T-helper 2 cell treated with Interferon-gamma antibody and Interleukin-4, amounts not matched to agents 100 ng/mL and 5 ng/mL, for 36 hours (primary cell): ENCODE results near the gene STAP1. TPM values are rescaled to one million over a fixed set of nuclear protein-coding genes. Genes with fewer than 3 reads are reported as not detected.
"Not testable (repeated sequence)": the region's sequence is repeated elsewhere in the genome, so short reads cannot be mapped to it uniquely, and the experiment has no call there.

Experiments
- intact Hi-C: fragments of 100-400 bp; cut with micrococcal nuclease; formaldehyde crosslinking; loops from one replicate; pipeline ENCODE4 v1.15.1; 2023
- total RNA-seq: library from RNA; stranded (reverse); gene quantifications from 2 replicates; pipeline ENCODE4 v1.2.3, GENCODE V29; 2022

Gene STAP1, protein sequence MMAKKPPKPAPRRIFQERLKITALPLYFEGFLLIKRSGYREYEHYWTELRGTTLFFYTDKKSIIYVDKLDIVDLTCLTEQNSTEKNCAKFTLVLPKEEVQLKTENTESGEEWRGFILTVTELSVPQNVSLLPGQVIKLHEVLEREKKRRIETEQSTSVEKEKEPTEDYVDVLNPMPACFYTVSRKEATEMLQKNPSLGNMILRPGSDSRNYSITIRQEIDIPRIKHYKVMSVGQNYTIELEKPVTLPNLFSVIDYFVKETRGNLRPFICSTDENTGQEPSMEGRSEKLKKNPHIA
- 45.7 and 46.6 TPM in 2 replicates for total RNA-seq

DNA sequence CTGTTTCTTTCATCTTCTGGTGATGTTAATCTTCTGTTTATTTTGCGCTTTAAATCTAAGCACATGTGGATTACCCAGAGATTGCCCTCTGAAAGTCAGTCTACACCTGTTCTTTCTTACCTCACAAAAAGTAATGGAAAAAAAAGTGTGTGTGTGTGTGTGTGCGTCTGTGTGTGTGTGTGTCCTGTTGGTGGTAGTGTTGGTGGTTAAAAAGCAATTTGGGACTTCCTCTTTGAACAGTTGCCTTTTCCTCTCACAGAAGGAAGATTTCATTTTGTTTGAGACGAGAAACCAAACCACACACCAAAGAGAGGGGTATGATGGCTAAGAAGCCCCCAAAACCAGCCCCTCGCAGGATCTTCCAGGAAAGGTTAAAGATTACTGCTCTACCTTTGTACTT is at the start of gene STAP1:
TSS of gene STAP1 (plus strand) at position 235 of the 400 bp plus-strand sequence. CDS start at position 318, 83 bp downstream.
- intact Hi-C loops, result loop anchor here (1.0 kb wide), 2 partner anchors 13 to 23 kb away; partner anchors contain the start of gene CENPC

DNA sequence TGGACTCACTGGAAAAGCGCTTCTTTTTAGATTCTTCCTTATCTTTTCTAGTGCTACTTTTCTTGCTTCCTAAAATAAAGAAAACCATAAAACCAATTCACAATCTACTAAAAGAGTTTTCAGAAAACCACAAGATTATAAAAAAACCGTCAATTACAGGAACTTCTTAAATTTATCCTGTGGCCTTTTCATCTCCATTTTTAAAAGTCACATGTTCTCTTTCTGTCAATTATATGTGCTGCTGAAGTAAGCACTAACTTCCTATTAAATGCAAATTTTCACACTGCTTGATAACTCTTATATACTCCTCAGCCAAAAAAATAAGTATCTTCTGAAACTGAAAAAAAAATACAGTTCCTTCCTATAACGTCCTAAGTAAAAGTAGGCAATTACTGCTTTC is 46.0 kb upstream of the STAP1 start:
- intact Hi-C loops, result no loop called here

DNA sequence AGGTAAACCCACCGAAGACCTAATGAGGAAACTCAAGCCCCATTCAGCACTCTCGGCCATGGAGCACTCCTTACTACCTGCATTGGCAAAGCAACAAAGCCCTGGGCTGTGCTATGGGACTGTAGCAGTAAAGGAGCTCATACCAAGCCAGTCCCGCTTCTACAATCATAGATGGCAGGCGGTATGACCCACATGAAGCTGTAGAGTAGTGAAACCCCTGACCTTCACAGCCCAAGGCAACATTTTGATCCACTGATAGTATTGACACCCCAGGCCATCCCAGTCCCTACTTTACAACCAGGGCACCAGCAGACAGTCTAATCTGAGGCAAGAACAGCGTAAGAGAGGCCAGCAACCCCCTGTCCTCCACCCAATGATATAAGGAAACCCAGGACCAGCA is 38.4 kb upstream of the STAP1 start:
- intact Hi-C loops, result no loop called here

DNA sequence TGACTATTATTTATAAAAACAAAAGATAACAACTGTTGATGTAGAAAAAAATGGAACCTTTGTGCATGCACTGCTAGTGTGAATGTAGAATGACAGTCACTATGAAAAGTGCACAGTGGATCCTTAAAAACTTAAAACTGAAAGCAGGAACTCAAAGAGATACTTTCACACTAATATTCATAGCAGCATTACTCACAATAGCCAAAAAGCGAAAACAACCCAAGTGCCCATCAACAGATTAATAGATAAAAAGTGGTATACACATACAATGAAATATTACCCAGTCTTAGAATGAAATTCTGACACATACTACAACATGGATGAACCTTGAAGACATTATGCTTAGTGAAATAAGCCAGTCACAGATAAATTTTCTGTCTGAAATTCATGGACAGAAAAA is 37.0 kb upstream of the STAP1 start:
- intact Hi-C loops, result no loop called here

DNA sequence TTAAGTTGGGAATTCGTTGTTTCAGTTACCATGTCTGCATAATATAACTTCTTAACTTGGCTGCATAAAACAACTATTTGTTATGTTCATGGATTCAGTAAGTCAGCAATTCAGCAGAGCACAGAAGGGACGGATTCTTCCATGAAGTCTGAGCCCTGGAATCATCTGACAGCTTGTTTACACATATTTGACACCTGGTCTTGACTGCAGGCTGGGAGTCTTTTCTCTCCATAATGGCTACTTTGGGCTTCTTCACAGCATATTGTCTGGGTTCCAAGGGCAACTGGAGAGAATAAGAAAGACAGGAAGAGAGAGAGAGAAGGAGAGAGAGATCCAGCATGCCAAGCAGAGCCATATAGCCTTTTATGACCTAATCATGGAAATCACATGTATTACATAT is 36.3 kb upstream of the STAP1 start:
- intact Hi-C loops, result no loop called here

DNA sequence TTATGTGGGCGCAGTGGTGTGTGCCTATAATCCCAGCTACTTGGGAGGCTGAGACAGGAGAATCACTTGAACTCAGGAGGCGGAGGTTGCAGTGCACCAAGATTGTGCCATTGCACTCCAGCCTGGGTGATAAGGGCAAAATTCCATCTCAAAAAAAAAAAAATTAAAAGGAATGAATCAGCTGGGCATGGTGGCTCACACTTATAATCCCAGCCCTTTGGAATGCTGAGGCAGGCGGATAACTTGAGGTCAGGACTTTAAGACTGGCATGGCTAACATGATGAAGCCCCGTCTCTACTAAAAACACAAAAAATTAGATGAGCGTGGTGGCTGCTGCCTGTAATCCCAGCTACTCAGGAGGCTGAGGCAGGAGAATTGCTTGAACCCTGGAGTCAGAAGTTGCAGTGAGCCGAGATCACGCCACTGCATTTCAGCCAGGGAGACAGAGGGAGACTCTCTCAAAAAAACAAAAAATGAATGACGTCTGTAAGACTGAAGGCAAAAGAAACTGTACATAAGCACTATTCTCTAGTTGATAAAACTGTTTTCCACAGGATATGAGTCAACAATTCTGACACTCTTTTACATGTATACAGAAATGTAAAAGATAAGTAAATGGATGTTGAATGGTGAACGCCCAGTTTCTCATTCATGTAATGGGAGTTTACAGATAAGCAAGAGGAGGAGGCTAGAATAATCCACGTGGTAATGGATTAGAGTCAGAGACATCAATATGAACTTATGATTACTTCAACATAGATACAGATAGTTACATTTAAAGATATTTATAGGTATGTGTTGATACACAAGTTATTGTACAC is 35.5 kb upstream of the STAP1 start:
- intact Hi-C loops, result loop anchor here (1.0 kb wide), 1 partner anchor 22 kb away; the partner anchor contains the start of gene CENPC

DNA sequence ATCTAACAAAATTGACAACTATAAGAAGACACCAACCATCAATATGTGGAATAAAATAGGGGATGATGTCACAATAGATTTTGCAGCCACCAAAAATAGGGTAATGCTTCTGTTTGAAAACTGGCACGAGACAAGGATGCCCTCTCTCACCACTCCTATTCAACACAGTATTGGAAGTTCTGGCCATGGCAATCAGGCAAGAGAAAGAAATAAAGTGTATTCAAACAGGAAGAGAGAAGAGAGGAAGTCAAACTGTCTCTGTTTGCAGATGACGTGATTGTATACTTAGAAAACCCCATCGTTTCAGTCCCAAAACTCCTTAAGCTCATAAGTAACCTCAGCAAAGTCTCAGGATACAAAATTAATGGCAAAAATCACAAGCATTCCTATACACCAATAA is 34.4 kb upstream of the STAP1 start:
- intact Hi-C loops, result loop anchor here (2.0 kb wide), 1 partner anchor 13 kb away; no protein-coding TSS in a partner anchor

DNA sequence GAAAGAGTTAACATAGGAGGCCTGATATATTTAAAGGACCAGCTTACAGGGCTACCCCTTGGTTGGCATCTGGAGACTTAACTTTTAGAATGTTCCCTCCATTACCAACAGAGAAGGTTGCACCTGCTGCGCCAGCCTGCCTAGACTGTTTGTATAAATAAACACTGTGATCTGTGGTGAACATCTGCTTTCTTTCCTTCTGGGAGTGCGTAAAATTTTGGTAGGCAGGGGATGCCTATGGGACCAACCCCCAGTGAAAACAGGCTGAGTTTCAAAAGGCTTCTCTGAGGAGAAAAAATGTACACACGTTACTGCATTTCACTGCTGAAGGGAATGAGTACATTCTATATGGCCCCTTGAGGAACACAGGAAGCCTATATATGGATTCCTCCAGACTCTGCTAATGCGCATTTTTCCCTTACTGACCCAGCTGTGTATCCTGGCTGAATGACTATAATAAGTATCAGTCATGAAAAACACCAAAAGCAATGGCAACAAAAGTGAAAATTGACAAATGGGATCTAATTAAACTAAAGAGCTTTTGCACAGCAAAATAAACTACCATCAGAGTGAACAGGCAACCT is 27.1 kb upstream of the STAP1 start:
- intact Hi-C loops, result no loop called here

DNA sequence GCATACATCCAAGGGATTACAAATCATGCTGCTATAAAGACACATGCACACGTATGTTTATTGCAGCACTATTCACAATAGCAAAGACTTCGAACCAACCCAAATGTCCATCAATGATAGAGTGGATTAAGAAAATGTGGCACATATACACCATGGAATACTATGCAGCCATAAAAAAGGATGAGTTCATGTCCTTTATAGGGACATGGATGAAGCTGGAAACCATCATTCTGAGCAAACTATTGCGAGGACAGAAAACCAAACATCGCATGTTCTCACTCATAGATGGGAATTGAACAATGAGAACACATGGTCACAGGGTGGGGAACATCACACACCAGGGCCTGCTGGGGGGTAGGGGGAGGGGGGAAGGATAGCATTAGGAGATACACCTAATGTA is 26.1 kb upstream of the STAP1 start:
- intact Hi-C loops, result not testable (repeated sequence)

DNA sequence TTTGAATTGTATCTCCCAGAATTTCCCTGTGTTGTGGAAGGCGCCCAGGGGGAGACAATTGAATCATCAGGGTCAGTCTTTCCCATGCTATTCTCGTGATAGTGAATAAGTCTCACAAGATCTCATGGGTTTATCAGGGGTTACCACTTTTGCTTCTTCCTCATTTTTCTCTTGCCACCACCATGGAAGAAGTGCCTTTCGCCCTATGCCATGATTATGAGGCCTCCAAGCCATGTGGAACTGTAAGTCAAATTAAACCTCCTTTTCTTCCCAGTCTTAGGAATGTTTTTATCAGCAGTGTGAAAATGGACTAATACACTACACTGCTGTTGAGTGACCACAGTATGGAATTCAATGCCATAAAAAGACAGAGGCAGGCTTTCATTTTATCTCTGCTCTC is 25.4 kb upstream of the STAP1 start:
- intact Hi-C loops, result no loop called here

DNA sequence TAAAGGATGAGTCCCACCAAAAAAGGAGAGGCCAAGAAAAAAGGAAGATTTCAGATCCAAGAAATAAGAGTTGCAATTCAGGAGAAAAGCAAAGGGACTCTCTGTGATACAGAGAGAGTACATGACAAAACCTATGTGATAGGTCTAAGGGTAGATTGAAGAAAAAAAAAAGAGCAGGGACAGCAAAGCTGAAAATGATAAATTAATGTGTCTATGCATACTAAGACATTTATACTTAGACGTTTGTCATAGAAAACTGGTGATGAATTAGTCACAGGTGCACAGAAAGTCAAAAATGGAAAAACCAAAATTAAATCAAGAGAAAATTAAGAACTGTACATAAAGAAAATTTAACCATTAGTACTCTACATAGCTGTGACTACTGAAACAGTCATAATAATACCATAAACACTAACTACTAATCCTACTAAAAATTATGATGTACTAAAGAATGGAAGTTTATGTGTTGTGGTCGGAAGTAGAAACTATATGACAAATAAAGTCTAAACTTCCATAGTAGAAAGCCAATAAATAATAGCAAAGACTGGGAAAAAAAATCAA is 23.2 kb upstream of the STAP1 start:
- intact Hi-C loops, result no loop called here

DNA sequence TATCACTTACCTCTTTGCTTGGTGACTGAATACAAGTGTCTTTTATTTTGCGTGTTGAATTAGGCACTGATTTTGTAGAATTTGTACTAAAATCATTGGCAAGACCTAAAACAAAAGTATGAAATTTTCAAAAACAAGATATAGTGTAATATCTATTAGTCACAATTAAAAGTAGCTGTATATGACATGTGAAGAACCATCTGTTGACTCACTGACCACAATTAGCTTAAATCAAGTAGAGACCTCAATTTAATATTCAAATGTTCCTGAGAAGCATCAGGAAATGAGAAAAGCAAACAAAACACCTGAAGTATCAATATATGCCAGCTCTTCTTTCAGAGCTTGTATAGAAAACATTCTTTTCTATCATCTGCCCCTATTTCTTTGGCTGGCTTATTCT is 18.7 kb upstream of the STAP1 start:
- intact Hi-C loops, result loop anchor here (10.0 kb wide), 2 partner anchors 445 to 805 kb away; no protein-coding TSS in a partner anchor

DNA sequence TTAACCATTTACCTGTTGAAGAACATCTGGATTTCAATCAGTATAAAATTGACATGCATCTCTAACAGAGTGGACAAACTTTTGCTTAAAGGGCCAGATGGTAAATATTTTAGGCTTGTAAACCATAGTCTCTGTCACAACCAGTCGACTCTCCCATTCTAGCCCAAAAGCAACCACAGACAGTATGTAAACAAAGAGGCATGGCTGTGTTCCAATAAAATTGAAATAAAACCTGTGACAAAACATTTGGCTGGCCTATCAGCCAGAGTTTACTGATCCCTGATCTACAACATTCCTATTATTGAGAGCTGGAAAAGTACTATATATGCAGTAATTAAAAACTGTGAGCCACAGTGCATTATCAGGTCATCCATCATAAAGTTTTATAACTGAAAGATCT is 16.5 kb upstream of the STAP1 start:
- intact Hi-C loops, result loop anchor here (10.0 kb wide), 2 partner anchors 443 to 803 kb away; no protein-coding TSS in a partner anchor

DNA sequence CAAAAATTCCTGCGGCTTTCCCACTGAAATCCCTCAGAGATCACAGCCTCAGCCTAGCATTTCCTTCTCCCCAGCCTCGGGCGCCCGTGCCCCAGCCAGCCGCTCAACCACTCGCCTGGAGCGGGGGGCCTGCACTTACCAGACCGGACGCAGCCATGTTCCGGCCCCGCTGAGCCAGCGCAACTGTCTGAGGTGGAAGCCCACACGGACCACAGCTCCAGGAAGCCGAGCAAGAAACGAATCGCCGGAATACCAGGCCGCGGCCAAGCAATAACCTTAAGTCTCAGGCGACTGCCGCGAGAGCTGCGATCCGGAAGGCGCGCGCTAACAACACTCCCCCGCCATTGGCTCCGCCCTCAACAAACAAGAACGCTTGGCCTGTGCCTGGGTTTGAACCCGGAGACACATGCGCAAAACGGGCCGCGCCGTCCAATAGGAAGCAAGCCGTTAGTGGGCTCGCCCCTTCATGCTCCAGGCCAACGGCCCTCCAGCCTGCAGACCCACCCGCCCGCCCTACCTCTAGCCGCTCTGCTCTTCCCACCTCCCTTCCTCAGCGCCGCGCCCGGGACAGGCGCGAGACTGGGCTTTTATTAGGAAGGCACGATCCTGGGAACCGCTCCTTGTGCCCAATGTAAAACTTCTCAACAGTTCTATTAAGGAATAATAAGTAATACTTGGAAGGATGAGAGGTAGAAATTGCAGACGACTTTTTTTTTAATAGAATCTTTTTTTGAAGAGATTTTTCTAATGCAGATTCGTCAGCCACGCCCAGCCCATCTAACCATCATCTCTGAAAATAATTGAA is 13.1 kb upstream of the STAP1 start, which contains the start of gene CENPC:
TSS of gene CENPC (minus strand) at position 305 of the 805 bp plus-strand sequence. CDS start at position 157, 148 bp downstream.
- intact Hi-C loops, result loop anchor here (1.0 to 10.0 kb wide), 8 partner anchors 13 to 799 kb away; partner anchors contain the start of genes STAP1 and UBA6

DNA sequence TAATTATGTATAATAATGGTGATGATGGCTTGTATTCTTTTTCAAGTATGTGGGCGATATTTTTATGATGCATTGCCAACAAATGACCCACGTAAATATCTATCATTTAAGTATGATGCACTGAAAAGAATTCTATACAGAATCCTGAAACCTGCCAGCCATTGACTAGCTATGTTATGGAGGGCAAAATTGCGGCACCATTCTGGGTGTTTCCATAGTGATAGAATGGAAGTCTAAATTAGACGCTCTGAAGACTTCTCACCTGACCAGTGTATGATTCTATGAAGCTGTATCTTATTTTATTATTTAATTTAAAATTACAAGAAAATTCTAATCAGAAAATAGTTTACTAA is 12.5 kb upstream of the STAP1 start:
- intact Hi-C loops, result loop anchor here (10.0 kb wide), 2 partner anchors 439 to 799 kb away; no protein-coding TSS in a partner anchor

DNA sequence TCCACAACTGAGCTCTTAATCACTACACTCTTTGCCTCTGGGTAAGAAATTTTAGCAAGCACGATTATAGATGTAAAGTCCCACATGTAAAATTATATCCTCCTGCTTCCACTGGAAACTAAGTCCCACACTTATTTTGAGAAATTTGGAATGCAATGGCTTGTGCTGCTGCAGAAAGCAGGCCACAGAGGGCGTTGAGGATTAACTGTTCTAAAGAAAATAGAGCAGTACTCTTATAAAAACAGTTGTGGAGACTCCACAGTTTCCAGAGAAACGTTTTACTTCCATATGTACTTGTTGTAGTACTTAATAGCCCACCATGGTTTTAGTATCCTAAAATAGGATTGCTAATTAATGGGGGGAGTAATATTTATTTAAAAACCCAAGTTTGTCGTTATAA is 11.6 kb upstream of the STAP1 start:
- intact Hi-C loops, result loop anchor here (10.0 kb wide), 2 partner anchors 438 to 798 kb away; no protein-coding TSS in a partner anchor

DNA sequence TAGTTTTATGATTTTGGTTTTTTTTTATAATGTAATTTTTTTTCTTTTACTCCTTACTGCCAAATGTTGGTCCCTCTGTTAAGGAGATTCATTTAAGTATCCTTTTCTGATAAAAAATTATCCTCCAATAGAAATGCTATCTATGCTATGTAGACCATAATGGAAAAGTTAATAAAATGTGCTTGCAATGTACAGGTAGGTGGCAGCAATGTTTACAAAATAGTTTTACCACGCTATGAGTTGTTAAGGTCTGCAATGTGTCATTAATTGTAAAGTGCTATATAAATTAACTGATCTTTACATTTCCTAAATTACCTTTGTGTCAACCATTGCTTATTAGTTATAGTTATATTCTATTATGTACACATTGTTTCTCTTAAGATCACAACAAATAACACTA is 9.4 kb upstream of the STAP1 start:
- intact Hi-C loops, result loop anchor here (1.0 to 10.0 kb wide), 4 partner anchors 198 to 796 kb away; no protein-coding TSS in a partner anchor

DNA sequence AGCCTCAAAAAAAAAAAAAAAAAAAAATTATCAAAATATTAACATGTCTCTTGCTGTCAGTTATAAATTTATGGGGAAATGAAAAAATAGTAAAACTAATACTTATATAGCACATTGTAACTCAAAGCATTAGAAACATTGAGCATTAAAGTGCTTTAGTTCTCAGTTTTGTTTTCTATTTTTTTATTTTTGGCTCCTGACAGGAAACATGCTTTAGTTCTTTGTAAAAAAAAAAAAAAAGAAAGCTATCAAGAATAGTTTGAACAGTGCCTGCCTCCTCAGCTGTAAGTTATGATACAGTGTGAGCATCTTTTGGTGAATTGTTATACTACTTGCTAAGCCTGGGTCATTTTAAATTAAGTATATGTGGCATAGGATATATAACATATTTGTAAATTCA is 8.1 kb upstream of the STAP1 start:
- intact Hi-C loops, result no loop called here

DNA sequence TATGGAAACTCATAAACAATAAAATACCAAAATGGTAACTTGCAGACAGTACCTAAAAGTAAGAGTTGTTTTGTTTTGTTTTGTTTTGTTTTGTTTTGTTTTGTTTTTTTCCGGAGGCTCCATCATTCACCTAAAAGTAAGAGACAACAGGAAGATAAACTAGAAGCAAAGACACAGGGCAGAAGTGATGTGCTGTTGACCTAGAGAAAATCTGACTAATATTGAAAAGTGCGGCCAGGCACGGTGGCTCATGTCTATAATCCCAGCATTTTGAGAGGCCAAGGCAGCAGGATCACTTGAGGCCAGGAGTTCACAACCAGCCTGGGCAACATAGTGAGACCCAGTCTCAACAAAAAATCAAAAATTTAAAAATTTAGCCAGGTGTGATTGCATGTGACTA is 7.7 kb upstream of the STAP1 start:
- intact Hi-C loops, result no loop called here

DNA sequence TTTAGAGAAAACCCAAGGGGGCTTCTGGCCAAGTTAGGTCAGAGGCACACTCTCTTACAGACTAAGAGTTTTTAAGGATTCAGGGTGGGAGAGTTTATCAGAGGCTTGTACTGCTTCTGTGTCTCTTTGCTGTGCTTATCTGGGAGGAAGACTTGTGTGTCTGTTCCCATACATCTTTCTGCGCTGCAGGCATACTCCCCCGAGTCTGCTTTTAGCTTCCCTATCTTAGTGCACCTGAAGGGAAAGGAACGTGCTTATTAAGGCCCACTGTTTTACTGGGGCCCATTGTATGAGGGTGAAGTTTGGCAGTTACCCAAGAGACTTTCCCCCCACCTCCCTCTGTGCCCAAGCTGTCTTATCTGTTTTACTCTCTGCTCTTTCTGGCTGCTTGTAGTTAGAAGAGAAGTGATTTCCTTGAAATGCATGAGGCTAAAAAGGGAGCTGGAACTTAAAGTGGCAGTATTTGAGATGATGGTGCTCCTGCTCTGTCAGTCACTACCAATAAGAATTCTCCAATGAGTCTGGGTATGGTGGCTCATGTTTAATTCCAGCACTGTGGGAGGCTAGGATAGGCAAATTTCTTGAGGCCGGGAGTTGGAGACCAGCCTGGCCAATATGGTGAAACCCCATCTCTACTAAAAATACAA is 6.3 kb upstream of the STAP1 start:
- intact Hi-C loops, result not testable (repeated sequence)
